Endothelial cell of umbilical vein (primary cell): Measurements from ENCODE around the gene PAPPA. TPM values are rescaled to one million over a fixed set of nuclear protein-coding genes. Genes with fewer than 3 reads are reported as not detected.

Experiments
- BruUV-seq: library from RNA; stranded (reverse); fragments of 400-500 nt; replicated peaks from 2 replicates; lab custom pipeline; 2021; lab: Mats Ljungman, UMichigan
- CTCF ChIA-PET: fragments of 300-600, 350-600 bp; sonication (Branson Sonifier 250); formaldehyde crosslinking; loops from one replicate; lab custom pipeline; 2021; ENCODE audit warnings: antibody characterized with exemption, inconsistent platforms; lab: Charles Lee
- POLR2A ChIA-PET: fragments of 300-600, 350-600 bp; sonication (Branson Sonifier 250); formaldehyde crosslinking; loops from one replicate; lab custom pipeline; 2021; ENCODE audit warnings: antibody characterized with exemption, inconsistent platforms; lab: Charles Lee
- DNase-seq: peaks from one replicate; pipeline ENCODE4 v3.0.0-alpha.2; 2011; ENCODE audit warnings: low read depth, low spot score
- FAIRE-seq: peaks from 2 replicates; lab custom pipeline; 2011; peaks lifted over from hg19 to GRCh38; lab: Jason Lieb, UNC
- H2AFZ ChIP-seq: 2 replicates; pipeline ENCODE4 v1.6.0; 2012; ENCODE audit warnings: low read depth, low read length, control low read depth, inconsistent platforms
- H3K27ac ChIP-seq: 2 replicates; pipeline ENCODE4 v1.5.1; 2011; ENCODE audit warnings: low read depth, mild to moderate bottlenecking, control low read depth, low read length, moderate library complexity; ENCODE audit not compliant: insufficient read depth
- H3K27me3 ChIP-seq, 2 experiments: 2 replicates each; pipeline versions ENCODE4 v1.6.0 to v1.6.1; 2011; ENCODE audit warnings: low read length in 2 of 2, mixed read lengths in 1 of 2; ENCODE audit not compliant: control insufficient read depth in 2 of 2, insufficient read depth in 2 of 2
- H3K36me3 ChIP-seq, 2 experiments: 2 replicates in 1 of 2; 3 replicates in 1 of 2; pipeline ENCODE4 v1.5.1; 2011; ENCODE audit warnings: low read length in 2 of 2, mild to moderate bottlenecking in 1 of 2, moderate library complexity in 1 of 2; ENCODE audit not compliant: control insufficient read depth in 2 of 2, insufficient read depth in 2 of 2; ENCODE audit errors: extremely low read depth in 1 of 2
- H3K4me1 ChIP-seq: 3 replicates; pipeline ENCODE4 v1.5.1; 2011; ENCODE audit warnings: mild to moderate bottlenecking, low read length; ENCODE audit not compliant: control insufficient read depth, insufficient read depth; ENCODE audit errors: extremely low read depth
- H3K4me2 ChIP-seq: 2 replicates; pipeline ENCODE4 v1.6.1; 2011; ENCODE audit warnings: low read length, control low read depth, mixed read lengths; ENCODE audit not compliant: insufficient read depth
- H3K4me3 ChIP-seq, 3 experiments: fragments of 200-600 bp in 1 of 3; sonication (generic), shearing (Covaris generic) in 1 of 3; replicated peaks in 1 of 3; 2 replicates each; pipeline ENCODE4 v1.5.1; 2011 to 2016; ENCODE audit warnings: control low read depth in 3 of 3, low read length in 3 of 3, mild to moderate bottlenecking in 2 of 3, inconsistent platforms in 1 of 3, low read depth in 1 of 3, moderate library complexity in 1 of 3; ENCODE audit not compliant: insufficient read depth in 1 of 3
- H3K79me2 ChIP-seq: 2 replicates; pipeline ENCODE4 v1.6.0; 2012; ENCODE audit warnings: low read length, inconsistent platforms; ENCODE audit not compliant: control insufficient read depth, insufficient read depth
- H3K9ac ChIP-seq: replicated peaks from 2 replicates; pipeline ENCODE3; 2011; ENCODE audit warnings: low read length, control low read depth; ENCODE audit not compliant: insufficient read depth; ENCODE audit errors: extremely low read depth
- H3K9me1 ChIP-seq: replicated peaks from 3 replicates; pipeline ENCODE4 v1.6.0; 2011; ENCODE audit warnings: mild to moderate bottlenecking, low read length; ENCODE audit not compliant: control insufficient read depth, insufficient read depth; ENCODE audit errors: extremely low read depth
- H3K9me3 ChIP-seq: replicated peaks from 2 replicates; pipeline ENCODE4 v1.5.1; 2012; ENCODE audit warnings: low read length, inconsistent platforms; ENCODE audit not compliant: control insufficient read depth, insufficient read depth
- H4K20me1 ChIP-seq: replicated peaks from 2 replicates; pipeline ENCODE3; 2011; ENCODE audit warnings: mild to moderate bottlenecking, low read length; ENCODE audit not compliant: control insufficient read depth, insufficient read depth; ENCODE audit errors: extremely low read depth
- EZH2 ChIP-seq: IDR thresholded peaks from 2 replicates; pipeline ENCODE4 v1.6.1; 2012; ENCODE audit warnings: borderline replicate concordance, low read depth, mild to moderate bottlenecking, moderate library complexity, low read length, inconsistent platforms; ENCODE audit not compliant: severe bottlenecking
- FOS ChIP-seq: IDR thresholded peaks from 2 replicates; pipeline ENCODE4 v1.6.1; 2011; ENCODE audit warnings: mild to moderate bottlenecking, low read length, moderate library complexity, borderline replicate concordance; ENCODE audit not compliant: insufficient read depth
- GATA2 ChIP-seq: IDR thresholded peaks from 2 replicates; pipeline ENCODE4 v1.7.0; 2011; ENCODE audit warnings: low read depth, mild to moderate bottlenecking, moderate library complexity, mixed read lengths, low read length; ENCODE audit not compliant: insufficient read length, insufficient read depth
- JUN ChIP-seq: IDR thresholded peaks from 2 replicates; pipeline ENCODE4 v1.6.1; 2011; ENCODE audit warnings: borderline replicate concordance, low read depth; ENCODE audit not compliant: insufficient read length, insufficient read depth
- MYC ChIP-seq: IDR thresholded peaks from one replicate; pipeline ENCODE4 v1.6.1; 2011; ENCODE audit warnings: mild to moderate bottlenecking, low read depth, low read length
- POLR2A ChIP-seq: IDR thresholded peaks from 2 replicates; pipeline ENCODE4 v1.6.1; 2012; ENCODE audit warnings: low read depth, mild to moderate bottlenecking, control low read depth, low read length
- POLR2AphosphoS5 ChIP-seq: IDR thresholded peaks from 2 replicates; pipeline ENCODE4 v1.6.1; 2012; ENCODE audit warnings: low read depth, mild to moderate bottlenecking, control low read depth, low read length, moderate library complexity; ENCODE audit not compliant: insufficient read depth
- dilution Hi-C: fragments of 300-500 bp; cut with MboI; formaldehyde crosslinking; loops from one replicate; pipeline ENCODE4 v1.15.0; 2019; ENCODE audit warnings: low sequenced_read_pairs; ENCODE audit not compliant: extremely low pct_ligation_motif_present
- intact Hi-C: fragments of 100-400 bp; cut with micrococcal nuclease; formaldehyde crosslinking; loops from one replicate; pipeline ENCODE4 v1.10.0; 2022
- polyA plus RNA-seq, 4 experiments: library from polyadenylated mRNA; depleted of rRNA in 3 of 4; stranded (reverse) in 3 of 4; unstranded in 1 of 4; fragments of >200 nt; gene quantifications; 2 replicates each; pipeline versions ENCODE4 v1.2.1 to v1.2.3, GENCODE V29; 2011 to 2012; ENCODE audit warnings: missing spikeins in 1 of 4
- total RNA-seq: library from RNA; stranded (reverse); gene quantifications from 2 replicates; pipeline ENCODE4 v1.2.3, GENCODE V29; 2021
- TF ChIP-seq, protein P1 (sequence below): IDR thresholded peaks from 2 replicates; pipeline ENCODE4 v1.6.1; 2011; ENCODE audit not compliant: insufficient read depth, insufficient read length
- TF ChIP-seq, protein P2 (sequence below), 2 donors: IDR thresholded peaks; 1 replicate in 1 of 2; 2 replicates in 1 of 2; pipeline ENCODE4 v1.5.1; 2011; ENCODE audit warnings: low read length in 2 of 2, mild to moderate bottlenecking in 2 of 2, moderate library complexity in 2 of 2, control low read depth in 1 of 2, inconsistent platforms in 1 of 2, low read depth in 1 of 2; ENCODE audit not compliant: insufficient read depth in 1 of 2; ENCODE audit errors: extremely low read depth in 1 of 2

PAPPA gene
- total and polyA plus RNA-seq, 2 donors (not counting 3 experiments of a cell fraction or from before 2014, with no cell fraction given) = 0.13 to 0.41 TPM

DNA sequence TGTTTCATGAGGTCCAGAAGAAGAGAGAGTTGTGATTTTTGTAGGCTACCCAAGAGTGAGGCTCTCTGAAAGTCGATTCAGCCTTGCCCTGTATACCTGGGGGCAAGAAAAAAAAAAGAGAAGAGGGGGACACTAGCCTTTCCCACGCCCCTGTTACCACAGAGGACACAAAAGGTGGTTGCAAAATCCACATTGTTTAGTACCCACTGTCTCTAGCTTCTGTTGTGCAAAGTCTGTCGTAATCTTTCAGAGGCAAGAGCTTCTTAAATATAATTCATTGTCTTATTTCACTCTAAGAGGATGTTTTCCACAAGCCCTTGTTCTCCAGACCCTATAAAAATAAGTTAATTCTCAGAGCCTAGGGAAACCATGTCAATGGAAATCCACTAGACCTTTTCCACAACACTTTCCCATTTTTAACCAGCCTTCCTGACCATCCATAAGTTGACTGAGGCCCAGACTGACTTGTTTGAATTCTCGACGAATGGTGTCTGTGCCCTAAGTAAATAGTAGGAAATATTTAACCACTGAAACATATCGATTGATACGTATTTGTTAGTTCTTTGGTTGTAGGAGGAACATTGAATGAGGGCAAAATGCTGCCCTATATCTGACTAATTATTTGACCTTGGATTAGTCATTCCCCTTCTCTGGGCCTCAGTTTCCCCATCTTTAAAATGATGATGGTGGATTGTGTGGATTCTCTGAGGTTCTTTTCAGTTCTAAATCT lies 182.7 kb downstream of the PAPPA start:
- Histone ChIP-seq H3K9me1 (no peaks in the 10 kb centered on the region), H3K27ac (no peak overlapping the region), H3K9me3 (no peaks in the 10 kb centered on the region), H3K27me3 (no peaks in the 10 kb centered on the region), H3K4me3 (no peak overlapping the region), H3K36me3 (no peaks in the 10 kb centered on the region), H4K20me1 (no peaks in the 10 kb centered on the region), H3K4me1 (no peaks in the 10 kb centered on the region), H2AFZ (no peak overlapping the region), H3K79me2 (no peaks in the 10 kb centered on the region), H3K9ac (no peak overlapping the region), H3K4me2 (no peak overlapping the region)
- FAIRE-seq = no peak
- CTCF ChIA-PET = no interaction called here
- no TSS peak for BruUV-seq
- intact Hi-C loops (no loop called here), dilution Hi-C loops (no loop called here)
- POLR2A ChIA-PET = no interaction called here
- DNase-seq = no peak
- TF ChIP-seq JUN (no peak), GATA2 (no peak), POLR2AphosphoS5 (no peak), FOS (no peak), POLR2A (no peak), MYC (no peak), EZH2 (no peak)
- TF ChIP-seq, protein P1, sequence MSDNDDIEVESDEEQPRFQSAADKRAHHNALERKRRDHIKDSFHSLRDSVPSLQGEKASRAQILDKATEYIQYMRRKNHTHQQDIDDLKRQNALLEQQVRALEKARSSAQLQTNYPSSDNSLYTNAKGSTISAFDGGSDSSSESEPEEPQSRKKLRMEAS = no peak
- TF ChIP-seq, protein P2, sequence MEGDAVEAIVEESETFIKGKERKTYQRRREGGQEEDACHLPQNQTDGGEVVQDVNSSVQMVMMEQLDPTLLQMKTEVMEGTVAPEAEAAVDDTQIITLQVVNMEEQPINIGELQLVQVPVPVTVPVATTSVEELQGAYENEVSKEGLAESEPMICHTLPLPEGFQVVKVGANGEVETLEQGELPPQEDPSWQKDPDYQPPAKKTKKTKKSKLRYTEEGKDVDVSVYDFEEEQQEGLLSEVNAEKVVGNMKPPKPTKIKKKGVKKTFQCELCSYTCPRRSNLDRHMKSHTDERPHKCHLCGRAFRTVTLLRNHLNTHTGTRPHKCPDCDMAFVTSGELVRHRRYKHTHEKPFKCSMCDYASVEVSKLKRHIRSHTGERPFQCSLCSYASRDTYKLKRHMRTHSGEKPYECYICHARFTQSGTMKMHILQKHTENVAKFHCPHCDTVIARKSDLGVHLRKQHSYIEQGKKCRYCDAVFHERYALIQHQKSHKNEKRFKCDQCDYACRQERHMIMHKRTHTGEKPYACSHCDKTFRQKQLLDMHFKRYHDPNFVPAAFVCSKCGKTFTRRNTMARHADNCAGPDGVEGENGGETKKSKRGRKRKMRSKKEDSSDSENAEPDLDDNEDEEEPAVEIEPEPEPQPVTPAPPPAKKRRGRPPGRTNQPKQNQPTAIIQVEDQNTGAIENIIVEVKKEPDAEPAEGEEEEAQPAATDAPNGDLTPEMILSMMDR (IDR thresholded peaks at IDR 0.05; ENCODE audit: extremely low read depth in 1 of 2, insufficient read depth in 1 of 2, low read depth in 1 of 2, low read length in 2 of 2) = no peak
